HL-60 (cell line): Measurements from ENCODE around the gene NME7.

Experiments
- GABPA ChIP-seq: IDR thresholded peaks from 2 replicates; pipeline ENCODE4 v1.6.1; 2012; ENCODE audit warnings: low read depth
- POLR2AphosphoS5 ChIP-seq: IDR thresholded peaks from 2 replicates; pipeline ENCODE4 v1.6.1; 2012; ENCODE audit warnings: low read depth
- TF ChIP-seq, protein P1 (sequence below): IDR thresholded peaks from one replicate; pipeline ENCODE4 v1.5.1; 2011; ENCODE audit warnings: low read length, control low read depth, inconsistent platforms; ENCODE audit not compliant: insufficient read depth
- TF ChIP-seq, protein P2 (sequence below): IDR thresholded peaks from 2 replicates; pipeline ENCODE4 v1.6.1; 2012; ENCODE audit warnings: low read depth; ENCODE audit not compliant: insufficient replicate concordance

DNA sequence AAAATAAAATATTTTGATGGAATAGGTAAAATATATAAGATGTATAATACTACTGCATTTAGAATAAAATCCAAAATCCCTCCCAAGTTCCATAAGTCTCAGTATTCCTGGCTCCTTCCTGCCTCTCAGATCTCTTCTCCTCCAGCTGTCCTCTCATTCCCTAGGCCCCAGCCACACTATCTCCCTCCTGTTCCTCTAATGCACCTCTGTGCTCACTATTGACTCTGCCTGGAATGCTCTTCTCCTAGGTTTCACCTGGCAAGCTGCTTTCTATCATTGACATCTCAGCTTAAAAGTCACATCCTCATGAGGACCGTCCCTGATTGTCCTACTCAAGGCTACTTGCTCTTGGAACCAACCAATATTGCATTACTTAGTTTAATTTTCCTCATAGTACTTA is 7.2 kb downstream of the NME7 start:
- TF ChIP-seq GABPA, result no peak
- TF ChIP-seq, protein P1, sequence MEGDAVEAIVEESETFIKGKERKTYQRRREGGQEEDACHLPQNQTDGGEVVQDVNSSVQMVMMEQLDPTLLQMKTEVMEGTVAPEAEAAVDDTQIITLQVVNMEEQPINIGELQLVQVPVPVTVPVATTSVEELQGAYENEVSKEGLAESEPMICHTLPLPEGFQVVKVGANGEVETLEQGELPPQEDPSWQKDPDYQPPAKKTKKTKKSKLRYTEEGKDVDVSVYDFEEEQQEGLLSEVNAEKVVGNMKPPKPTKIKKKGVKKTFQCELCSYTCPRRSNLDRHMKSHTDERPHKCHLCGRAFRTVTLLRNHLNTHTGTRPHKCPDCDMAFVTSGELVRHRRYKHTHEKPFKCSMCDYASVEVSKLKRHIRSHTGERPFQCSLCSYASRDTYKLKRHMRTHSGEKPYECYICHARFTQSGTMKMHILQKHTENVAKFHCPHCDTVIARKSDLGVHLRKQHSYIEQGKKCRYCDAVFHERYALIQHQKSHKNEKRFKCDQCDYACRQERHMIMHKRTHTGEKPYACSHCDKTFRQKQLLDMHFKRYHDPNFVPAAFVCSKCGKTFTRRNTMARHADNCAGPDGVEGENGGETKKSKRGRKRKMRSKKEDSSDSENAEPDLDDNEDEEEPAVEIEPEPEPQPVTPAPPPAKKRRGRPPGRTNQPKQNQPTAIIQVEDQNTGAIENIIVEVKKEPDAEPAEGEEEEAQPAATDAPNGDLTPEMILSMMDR, result no peak
- TF ChIP-seq POLR2AphosphoS5, result no peak
- TF ChIP-seq, protein P2, sequence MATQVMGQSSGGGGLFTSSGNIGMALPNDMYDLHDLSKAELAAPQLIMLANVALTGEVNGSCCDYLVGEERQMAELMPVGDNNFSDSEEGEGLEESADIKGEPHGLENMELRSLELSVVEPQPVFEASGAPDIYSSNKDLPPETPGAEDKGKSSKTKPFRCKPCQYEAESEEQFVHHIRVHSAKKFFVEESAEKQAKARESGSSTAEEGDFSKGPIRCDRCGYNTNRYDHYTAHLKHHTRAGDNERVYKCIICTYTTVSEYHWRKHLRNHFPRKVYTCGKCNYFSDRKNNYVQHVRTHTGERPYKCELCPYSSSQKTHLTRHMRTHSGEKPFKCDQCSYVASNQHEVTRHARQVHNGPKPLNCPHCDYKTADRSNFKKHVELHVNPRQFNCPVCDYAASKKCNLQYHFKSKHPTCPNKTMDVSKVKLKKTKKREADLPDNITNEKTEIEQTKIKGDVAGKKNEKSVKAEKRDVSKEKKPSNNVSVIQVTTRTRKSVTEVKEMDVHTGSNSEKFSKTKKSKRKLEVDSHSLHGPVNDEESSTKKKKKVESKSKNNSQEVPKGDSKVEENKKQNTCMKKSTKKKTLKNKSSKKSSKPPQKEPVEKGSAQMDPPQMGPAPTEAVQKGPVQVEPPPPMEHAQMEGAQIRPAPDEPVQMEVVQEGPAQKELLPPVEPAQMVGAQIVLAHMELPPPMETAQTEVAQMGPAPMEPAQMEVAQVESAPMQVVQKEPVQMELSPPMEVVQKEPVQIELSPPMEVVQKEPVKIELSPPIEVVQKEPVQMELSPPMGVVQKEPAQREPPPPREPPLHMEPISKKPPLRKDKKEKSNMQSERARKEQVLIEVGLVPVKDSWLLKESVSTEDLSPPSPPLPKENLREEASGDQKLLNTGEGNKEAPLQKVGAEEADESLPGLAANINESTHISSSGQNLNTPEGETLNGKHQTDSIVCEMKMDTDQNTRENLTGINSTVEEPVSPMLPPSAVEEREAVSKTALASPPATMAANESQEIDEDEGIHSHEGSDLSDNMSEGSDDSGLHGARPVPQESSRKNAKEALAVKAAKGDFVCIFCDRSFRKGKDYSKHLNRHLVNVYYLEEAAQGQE, result no peak
